Activated naive CD8-positive, alpha-beta T cell treated with anti-CD3 and anti-CD28 coated beads, Interleukin-2, amount 50 U/mL, for 16 hours (primary cell): ENCODE data around the gene ALDOA.

Experiments used
- DNase-seq: peaks from one replicate; pipeline ENCODE4 v3.0.0-alpha.2; 2020; ENCODE audit warnings: low read depth, low spot score

The ALDOA gene

GRCh38 chr16:30068750-30069610 lies 3.4 kb downstream of the ALDOA start:
- DNase-seq: no peak

- no peak for DNase-seq
Observed at GRCh38 chr16:30069611-30070462, 4.3 kb downstream of the ALDOA start.

- DNase-seq: no peak
Observed at GRCh38 chr16:30070490-30070889, 4.9 kb downstream of the ALDOA start.

GRCh38 chr16:30075503-30076275 lies 10.1 kb downstream of the ALDOA start, which contains the start of gene PPP4C:
Gene PPP4C, plus strand, starts transcription at chr16:30075994. Its CDS starts 384 bp downstream, at chr16:30076378.
- peak; percentile 67 for DNase-seq

- DNase-seq: no peak
Observed at GRCh38 chr16:30076276-30076791, 10.8 kb downstream of the ALDOA start.

- no peak for DNase-seq
Observed at GRCh38 chr16:30077656-30078055, 12.1 kb downstream of the ALDOA start.

DNA sequence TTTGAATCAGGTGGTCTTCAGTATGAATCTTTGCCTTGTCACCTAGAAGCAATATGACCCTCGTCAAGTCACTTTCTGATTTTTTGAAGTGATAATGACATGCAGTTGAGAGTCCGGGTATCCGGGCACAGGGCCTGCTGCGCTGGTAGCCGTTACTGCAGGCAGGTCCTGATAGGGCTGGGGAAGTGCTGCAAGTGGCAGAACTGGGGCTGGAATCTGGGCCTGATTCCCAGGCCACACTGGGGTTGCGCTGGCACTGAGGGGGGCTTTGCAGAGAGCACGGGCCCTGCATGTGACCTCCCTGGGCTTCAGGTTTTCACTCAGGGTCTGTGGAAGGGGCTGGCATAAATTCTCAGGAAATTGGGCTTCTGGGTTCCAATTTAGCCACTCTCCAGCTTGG lies 13.2 kb downstream of the ALDOA start:
- DNase-seq: no peak

DNA sequence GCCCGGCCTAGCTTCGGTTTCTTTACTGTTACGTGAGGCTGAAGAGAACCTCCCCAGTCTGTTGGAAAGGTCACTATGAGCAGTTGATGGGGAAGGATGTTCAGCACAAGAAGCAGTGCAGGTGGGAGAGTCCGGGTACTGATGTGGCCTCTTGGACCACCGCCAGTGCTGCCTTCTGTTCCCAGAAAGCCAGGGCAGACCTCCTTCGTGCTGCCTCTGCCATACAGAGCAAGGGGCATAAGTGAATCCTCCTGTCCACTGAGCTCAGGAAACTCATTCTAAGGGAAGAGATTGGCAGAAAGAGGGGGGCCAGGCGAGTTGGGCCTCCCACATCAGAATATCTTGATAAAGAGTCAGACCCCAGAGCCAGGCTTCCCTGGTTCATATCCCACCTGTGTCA lies 13.9 kb downstream of the ALDOA start:
- no peak for DNase-seq

GRCh38 chr16:30082545-30083090 lies 17.1 kb downstream of the ALDOA start:
- no peak for DNase-seq

DNA sequence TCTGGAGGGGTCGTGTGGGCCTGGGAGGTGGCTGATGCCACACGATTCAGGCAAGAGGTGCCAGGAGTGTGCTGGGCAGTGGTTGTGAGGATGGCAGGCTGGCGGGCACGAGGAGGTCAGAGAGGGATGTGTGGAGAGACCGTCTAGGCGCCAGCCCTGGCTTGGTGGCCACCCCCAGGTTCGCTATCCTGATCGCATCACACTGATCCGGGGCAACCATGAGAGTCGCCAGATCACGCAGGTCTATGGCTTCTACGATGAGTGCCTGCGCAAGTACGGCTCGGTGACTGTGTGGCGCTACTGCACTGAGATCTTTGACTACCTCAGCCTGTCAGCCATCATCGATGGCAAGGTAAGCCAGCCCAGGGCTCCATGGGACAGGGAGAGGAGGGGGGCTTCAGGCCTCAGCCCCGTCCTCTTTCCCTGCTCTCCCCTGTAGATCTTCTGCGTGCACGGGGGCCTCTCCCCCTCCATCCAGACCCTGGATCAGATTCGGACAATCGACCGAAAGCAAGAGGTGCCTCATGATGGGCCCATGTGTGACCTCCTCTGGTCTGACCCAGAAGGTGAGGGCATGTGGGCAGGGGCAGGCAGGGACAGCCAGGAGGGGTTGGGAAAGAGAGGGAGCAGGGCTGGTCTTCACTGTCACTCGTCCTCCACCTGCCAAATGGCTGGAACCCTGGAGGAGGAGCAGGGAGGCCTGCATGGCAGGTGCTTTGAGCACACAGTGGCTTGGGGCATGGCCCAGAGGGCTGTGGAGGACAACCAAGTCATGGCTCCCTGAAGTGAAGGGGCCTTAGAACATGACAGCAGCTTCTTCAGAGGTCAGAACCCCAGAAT lies 17.9 kb downstream of the ALDOA start:
- DNase-seq: no peak

DNA sequence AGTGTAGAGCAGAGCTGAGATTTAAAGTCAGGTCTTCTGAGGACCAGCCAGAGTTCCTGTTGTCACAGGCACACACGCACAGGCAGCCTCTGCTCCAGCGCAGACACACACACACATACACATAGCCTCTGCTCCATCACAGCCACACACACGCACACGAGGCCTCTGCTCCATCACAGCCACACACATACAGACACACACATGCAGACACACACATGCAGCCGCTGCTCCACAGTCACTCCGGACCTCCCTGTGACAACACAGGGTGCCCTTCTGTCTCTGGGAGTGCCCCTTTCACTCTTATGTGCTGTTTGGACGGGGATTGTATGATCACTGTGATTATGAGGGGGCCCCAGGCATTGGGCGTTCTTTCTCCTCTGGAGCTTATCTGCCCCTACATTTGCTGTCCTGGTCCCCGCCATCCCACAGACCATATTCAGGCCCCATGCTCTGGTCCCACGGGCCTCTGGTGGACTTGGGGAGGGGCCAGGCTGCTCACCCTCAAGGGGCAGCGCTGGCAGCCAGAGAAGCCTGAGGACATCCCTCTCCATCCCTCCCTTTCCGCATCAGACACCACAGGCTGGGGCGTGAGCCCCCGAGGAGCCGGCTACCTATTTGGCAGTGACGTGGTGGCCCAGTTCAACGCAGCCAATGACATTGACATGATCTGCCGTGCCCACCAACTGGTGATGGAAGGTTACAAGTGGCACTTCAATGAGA lies 18.7 kb downstream of the ALDOA start:
- DNase-seq: no peak

- no peak for DNase-seq
Observed at GRCh38 chr16:30084816-30085159, 19.2 kb downstream of the ALDOA start.

DNA sequence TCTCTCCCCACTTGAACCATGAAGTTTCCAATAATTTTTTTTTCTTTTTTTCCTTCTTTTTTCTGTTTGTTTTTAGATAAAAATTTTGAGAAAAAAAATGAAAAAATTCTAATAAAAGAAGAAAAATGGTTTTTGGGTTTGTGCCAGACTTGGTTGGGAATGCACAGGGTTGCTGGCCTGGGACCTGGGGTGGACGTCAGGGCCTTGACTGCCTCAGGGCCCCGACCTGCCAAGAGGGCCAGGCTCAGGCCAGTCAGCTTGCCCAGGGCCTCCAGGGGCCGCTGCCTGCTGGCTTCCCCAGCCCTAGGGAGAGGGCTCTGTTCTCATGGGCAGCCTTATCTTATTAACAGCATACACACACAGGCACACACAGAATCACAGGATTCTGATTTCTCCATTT lies 19.7 kb downstream of the ALDOA start:
- no peak for DNase-seq

DNA sequence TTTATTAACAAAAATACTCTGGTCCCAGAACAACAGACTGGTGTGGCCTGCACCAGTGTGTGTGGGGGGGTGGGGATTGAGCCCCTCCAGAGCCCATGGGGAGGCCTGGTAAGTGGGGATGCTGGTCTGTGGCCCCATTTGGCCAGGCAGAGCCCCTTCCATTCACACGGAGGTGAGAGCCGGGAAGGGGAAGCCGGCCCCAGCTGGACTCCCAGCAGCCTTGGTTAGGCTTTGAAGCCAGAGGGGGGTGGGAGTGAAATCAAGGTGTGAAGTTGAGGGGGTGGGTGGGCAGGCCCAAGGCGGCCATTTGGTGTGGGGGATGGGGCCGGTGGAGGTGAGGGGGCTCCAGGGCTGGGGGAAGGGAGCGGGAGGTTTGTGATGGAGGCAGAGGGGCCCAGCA lies 20.3 kb downstream of the ALDOA start:
- no peak for DNase-seq

- no peak for DNase-seq
Observed at GRCh38 chr16:30086291-30087140, 21.0 kb downstream of the ALDOA start.

DNA sequence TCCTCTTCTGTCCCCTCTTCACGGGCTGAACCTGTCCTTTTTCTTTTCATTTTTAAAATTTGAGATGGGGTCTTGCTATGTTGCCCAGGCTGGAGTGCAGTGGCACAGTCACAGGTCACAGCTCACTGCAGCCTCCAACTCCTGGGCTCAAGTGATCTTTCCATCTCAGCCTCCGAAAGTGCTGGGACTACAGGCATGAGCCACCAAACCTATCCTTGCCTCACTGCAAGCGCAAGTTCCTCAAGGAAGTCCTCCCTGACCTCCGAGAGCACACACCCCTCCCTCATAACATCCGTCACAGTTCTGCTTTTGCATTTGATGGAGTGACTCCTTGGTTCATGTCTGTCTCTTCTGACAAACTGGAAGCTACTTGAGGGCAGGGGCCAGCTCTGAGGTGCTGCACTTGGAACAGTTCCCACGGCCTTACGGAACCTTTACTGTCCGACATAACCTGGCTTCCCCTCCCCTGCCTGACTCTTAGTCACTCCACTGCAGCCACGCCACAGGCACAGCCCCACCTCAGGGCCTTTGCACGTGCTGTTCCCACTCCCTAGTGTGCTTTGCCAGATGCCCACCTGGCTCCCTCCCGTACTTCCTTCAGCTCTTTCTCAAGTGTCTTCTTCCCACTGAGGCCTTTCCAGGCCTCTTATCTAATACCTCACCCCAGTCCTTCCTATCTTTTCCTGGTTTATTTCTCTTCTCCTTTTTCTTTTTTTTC lies 21.8 kb downstream of the ALDOA start:
- DNase-seq: no peak

GRCh38 chr16:30088237-30088831 lies 22.8 kb downstream of the ALDOA start:
- DNase-seq: no peak
